PC-9 (cell line): ENCODE measurements around the gene SPEM2. TPM values are rescaled to one million over a fixed set of nuclear protein-coding genes. Genes with fewer than 3 reads are reported as not detected.
"Not testable (repeated sequence)": the region's sequence is repeated elsewhere in the genome, so short reads cannot be mapped to it uniquely, and the experiment has no call there.

Experiments used
- BruUV-seq: library from RNA; stranded (reverse); fragments of 400-500 nt; replicated peaks from 2 replicates; lab custom pipeline; 2021; lab: Mats Ljungman, UMichigan
- CTCF ChIA-PET: fragments of 300-600 bp; sonication (Branson Sonifier 250); formaldehyde crosslinking; loops from one replicate; lab custom pipeline; 2022; ENCODE audit warnings: antibody characterized with exemption; lab: Charles Lee
- POLR2A ChIA-PET: fragments of 300-600 bp; sonication (Branson Sonifier 250); formaldehyde crosslinking; loops from one replicate; lab custom pipeline; 2022; ENCODE audit warnings: antibody characterized with exemption; ENCODE audit not compliant: unreplicated experiment; lab: Charles Lee
- DNase-seq, 2 experiments: peaks; one replicate each; pipeline versions ENCODE4 v3.0.0 to v3.0.0-alpha.2; 2015 to 2022; ENCODE audit warnings: mixed read lengths in 1 of 2
- H2AFZ ChIP-seq: fragments of 200-600 bp; sonication (generic); 2 replicates; pipeline ENCODE4 v1.8.1; 2017; ENCODE audit warnings: antibody characterized with exemption
- H3F3A ChIP-seq: fragments of 200-600 bp; sonication (generic); 2 replicates; pipeline ENCODE4 v1.8.1; 2017; ENCODE audit warnings: antibody characterized with exemption, mild to moderate bottlenecking, low read depth; ENCODE audit not compliant: insufficient read depth
- H3K27ac ChIP-seq: fragments of 200-600 bp; sonication (generic); 2 replicates; pipeline ENCODE4 v1.6.1; 2016; ENCODE audit warnings: mixed run types
- H3K27me3 ChIP-seq: fragments of 200-600 bp; sonication (generic); 2 replicates; pipeline ENCODE4 v1.6.1; 2016; ENCODE audit warnings: low read depth, mixed run types; ENCODE audit not compliant: insufficient read depth
- H3K36me3 ChIP-seq: fragments of 200-600 bp; sonication (generic); 2 replicates; pipeline ENCODE4 v1.6.1; 2016; ENCODE audit warnings: low read depth, mixed run types
- H3K4me1 ChIP-seq: fragments of 200-600 bp; sonication (generic); replicated peaks from 2 replicates; pipeline ENCODE4 v1.6.1; 2016; ENCODE audit warnings: mixed run types; ENCODE audit not compliant: insufficient read depth
- H3K4me2 ChIP-seq: fragments of 200-600 bp; sonication (generic); 2 replicates; pipeline ENCODE4 v1.6.1; 2017; ENCODE audit warnings: mixed run types
- H3K4me3 ChIP-seq: fragments of 200-600 bp; sonication (generic); 2 replicates; pipeline ENCODE4 v1.6.1; 2016; ENCODE audit warnings: mixed run types
- H3K79me2 ChIP-seq: fragments of 200-600 bp; sonication (generic); 2 replicates; pipeline ENCODE4 v1.6.1; 2017; ENCODE audit warnings: low read depth, mixed run types
- H3K9me2 ChIP-seq: fragments of 200-600 bp; sonication (generic); 2 replicates; pipeline ENCODE4 v1.8.1; 2017; ENCODE audit warnings: mild to moderate bottlenecking; ENCODE audit not compliant: insufficient read depth
- H3K9me3 ChIP-seq: fragments of 200-600 bp; sonication (generic); 2 replicates; pipeline ENCODE4 v1.8.1; 2016; ENCODE audit warnings: low read depth; ENCODE audit not compliant: insufficient read depth
- H4K20me1 ChIP-seq: fragments of 200-600 bp; sonication (generic); 2 replicates; pipeline ENCODE4 v1.8.1; 2017; ENCODE audit not compliant: insufficient read depth
- EZH2 ChIP-seq: fragments of 200-600 bp; sonication (generic); IDR thresholded peaks from 2 replicates; pipeline ENCODE4 v1.8.0; 2017; ENCODE audit warnings: antibody characterized with exemption, low read depth
- intact Hi-C: fragments of 100-400 bp; cut with micrococcal nuclease; formaldehyde crosslinking; loops from one replicate; pipeline ENCODE4 v1.10.0; 2022; ENCODE audit not compliant: unreplicated experiment
- total RNA-seq: library from RNA; stranded (reverse); gene quantifications from 2 replicates; pipeline ENCODE4 v1.2.3, GENCODE V29; 2021
- TF ChIP-seq, protein P1 (sequence below): fragments of 200-600 bp; sonication (generic); conservative IDR thresholded peaks from 2 replicates; pipeline ENCODE4 v1.6.1; 2017; ENCODE audit warnings: mixed run types, antibody characterized with exemption, mild to moderate bottlenecking, moderate library complexity

The SPEM2 gene
- total RNA-seq, 1 experiment from 2014 or later, result 0.50 TPM

- no peak overlapping the region for H3K27ac ChIP-seq
- intact Hi-C loops, result no loop called here
- H3K4me1 ChIP-seq, result peaks cover 16% of the 10 kb centered on the region
- no peaks in the 10 kb centered on the region for H3K9me2 ChIP-seq
- no peak overlapping the region for H3K4me3 ChIP-seq
- H3K27me3 ChIP-seq, result no peaks in the 10 kb centered on the region
- H2AFZ ChIP-seq, result no peak overlapping the region
- peaks cover 28% of the 10 kb centered on the region for H3K79me2 ChIP-seq
- no peak overlapping the region for H3K4me2 ChIP-seq
- no peaks in the 10 kb centered on the region for H4K20me1 ChIP-seq
- CTCF ChIA-PET, result no interaction called here
- peaks cover 10% of the 10 kb centered on the region; the same call in 1 of the 2 replicates for H3F3A ChIP-seq
- TF ChIP-seq, protein P1, sequence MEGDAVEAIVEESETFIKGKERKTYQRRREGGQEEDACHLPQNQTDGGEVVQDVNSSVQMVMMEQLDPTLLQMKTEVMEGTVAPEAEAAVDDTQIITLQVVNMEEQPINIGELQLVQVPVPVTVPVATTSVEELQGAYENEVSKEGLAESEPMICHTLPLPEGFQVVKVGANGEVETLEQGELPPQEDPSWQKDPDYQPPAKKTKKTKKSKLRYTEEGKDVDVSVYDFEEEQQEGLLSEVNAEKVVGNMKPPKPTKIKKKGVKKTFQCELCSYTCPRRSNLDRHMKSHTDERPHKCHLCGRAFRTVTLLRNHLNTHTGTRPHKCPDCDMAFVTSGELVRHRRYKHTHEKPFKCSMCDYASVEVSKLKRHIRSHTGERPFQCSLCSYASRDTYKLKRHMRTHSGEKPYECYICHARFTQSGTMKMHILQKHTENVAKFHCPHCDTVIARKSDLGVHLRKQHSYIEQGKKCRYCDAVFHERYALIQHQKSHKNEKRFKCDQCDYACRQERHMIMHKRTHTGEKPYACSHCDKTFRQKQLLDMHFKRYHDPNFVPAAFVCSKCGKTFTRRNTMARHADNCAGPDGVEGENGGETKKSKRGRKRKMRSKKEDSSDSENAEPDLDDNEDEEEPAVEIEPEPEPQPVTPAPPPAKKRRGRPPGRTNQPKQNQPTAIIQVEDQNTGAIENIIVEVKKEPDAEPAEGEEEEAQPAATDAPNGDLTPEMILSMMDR, result no peak
- TF ChIP-seq EZH2, result no peak
- POLR2A ChIA-PET, result no interaction called here
- no peaks in the 10 kb centered on the region for H3K9me3 ChIP-seq
- H3K36me3 ChIP-seq, result no peaks in the 10 kb centered on the region
- DNase-seq, result no peak
- no TSS peak for BruUV-seq
These were observed 46.3 kb downstream of the SPEM2 start for GRCh38 chr17:7471729-7472128.

GRCh38 chr17:7474767-7475166 is 49.4 kb downstream of the SPEM2 start:
- H3K9me2 ChIP-seq, H3K4me3 ChIP-seq, H2AFZ ChIP-seq, H3K36me3 ChIP-seq, CTCF ChIA-PET, H3K9me3 ChIP-seq, H4K20me1 ChIP-seq, BruUV-seq, intact Hi-C loops, H3K27me3 ChIP-seq, H3K4me2 ChIP-seq: not testable (repeated sequence)
- Histone ChIP-seq H3K27ac (peak overlapping the region; percentile 49; the same call in 1 of the 2 replicates), H3F3A (peaks cover 14% of the 10 kb centered on the region; the same call in 1 of the 2 replicates), H3K79me2 (peaks cover 54% of the 10 kb centered on the region), H3K4me1 (peaks cover 32% of the 10 kb centered on the region)
- DNase-seq, result peak; percentile 55 to 74
- POLR2A ChIA-PET, result interaction anchor here (0.6 kb wide), 2 partner anchors 24 to 145 kb away, joined by 3 to 5 read pairs; no protein-coding TSS in a partner anchor

DNA sequence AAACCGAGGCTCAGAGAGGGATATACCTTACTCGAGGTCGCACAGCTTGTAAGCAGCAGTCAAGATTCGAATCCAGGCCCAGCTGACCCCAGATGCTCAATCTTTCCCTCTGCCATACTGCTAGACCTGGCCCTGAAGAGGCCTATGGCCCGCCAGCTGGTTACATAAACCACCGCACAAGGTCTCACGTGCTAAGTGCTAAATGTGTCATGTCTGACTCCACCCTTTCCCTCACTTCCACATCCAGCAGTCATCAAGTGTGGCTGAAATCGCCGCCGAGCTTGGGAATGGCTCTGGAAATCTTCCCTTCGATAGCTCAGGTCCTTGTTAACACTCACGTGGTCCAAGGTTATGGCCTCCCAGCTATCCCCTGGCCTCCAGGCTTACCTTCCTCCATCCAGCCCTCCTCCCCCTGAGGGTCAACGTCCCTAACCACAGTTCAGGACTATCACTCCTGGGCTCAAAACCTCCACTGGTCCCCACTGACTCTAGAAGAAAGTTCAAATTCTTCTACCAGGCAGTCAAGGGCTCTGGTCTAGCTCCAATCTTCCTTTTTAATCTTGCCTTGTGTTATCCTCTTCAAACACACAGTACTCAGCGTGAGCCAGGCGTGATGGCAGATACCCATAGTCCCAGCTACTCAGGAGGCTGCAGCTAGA is 50.5 kb downstream of the SPEM2 start:
- Histone ChIP-seq H3F3A (peaks cover 14% of the 10 kb centered on the region; the same call in 1 of the 2 replicates), H4K20me1 (no peaks in the 10 kb centered on the region), H3K4me1 (peaks cover 37% of the 10 kb centered on the region), H3K4me2 (peak overlapping the region; percentile 21), H3K4me3 (no peak overlapping the region), H3K27ac (peak overlapping the region; percentile 32; the same call in 1 of the 2 replicates), H3K9me2 (no peaks in the 10 kb centered on the region), H2AFZ (no peak overlapping the region), H3K36me3 (no peaks in the 10 kb centered on the region), H3K79me2 (peaks cover 58% of the 10 kb centered on the region), H3K9me3 (no peaks in the 10 kb centered on the region), H3K27me3 (no peaks in the 10 kb centered on the region)
- TF ChIP-seq EZH2, result no peak
- intact Hi-C loops, result loop anchor here (2.0 kb wide), 1 partner anchor 31 kb away; the partner anchor contains the start of gene CHRNB1
- ChIA-PET POLR2A (interaction anchor here (0.6 to 0.7 kb wide), 3 partner anchors 72 to 145 kb away, joined by 3 to 11 read pairs (median 6); no protein-coding TSS in a partner anchor), CTCF (interaction anchor here (1.0 kb wide), 1 partner anchor 21 kb away, joined by 4 read pairs; no protein-coding TSS in a partner anchor)
- DNase-seq, result no peak
- no TSS peak for BruUV-seq

DNA sequence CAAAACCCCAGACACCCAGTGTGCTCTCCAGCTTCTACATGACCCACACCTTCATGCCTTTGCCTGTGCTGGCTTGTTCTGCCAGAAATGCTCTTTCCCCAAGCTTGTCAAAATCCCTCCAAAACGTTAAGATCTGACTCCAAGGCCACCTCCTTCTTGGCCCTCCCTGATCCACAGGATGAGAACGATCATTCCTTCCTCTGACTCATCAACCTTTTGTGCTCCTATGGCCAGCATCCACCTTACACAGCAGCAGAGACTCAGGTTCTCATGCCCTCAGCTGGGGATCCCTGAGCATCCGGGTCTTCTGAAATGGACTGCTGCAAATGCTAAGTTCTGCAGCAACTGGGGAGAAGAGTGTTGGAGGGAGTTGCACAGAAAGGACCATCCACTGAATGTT is 51.1 kb downstream of the SPEM2 start:
- TF ChIP-seq, protein P1, result no peak
- TF ChIP-seq EZH2, result no peak
- peaks cover 37% of the 10 kb centered on the region for H3K4me1 ChIP-seq
- TSS peak; percentile 3 for BruUV-seq
- CTCF ChIA-PET, result interaction anchor here (1.0 kb wide), 1 partner anchor 22 kb away, joined by 4 read pairs; no protein-coding TSS in a partner anchor
- no peaks in the 10 kb centered on the region for H3K36me3 ChIP-seq
- POLR2A ChIA-PET, result interaction anchor here (0.6 kb wide), 2 partner anchors 99 to 145 kb away, joined by 6 to 11 read pairs; no protein-coding TSS in a partner anchor
- H3K27ac ChIP-seq, result peak overlapping the region; percentile 32; the same call in 1 of the 2 replicates
- no peak overlapping the region for H3K4me3 ChIP-seq
- H4K20me1 ChIP-seq, result no peaks in the 10 kb centered on the region
- peaks cover 58% of the 10 kb centered on the region for H3K79me2 ChIP-seq
- peak overlapping the region; percentile 21 for H3K4me2 ChIP-seq
- no peaks in the 10 kb centered on the region for H3K9me3 ChIP-seq
- H3K9me2 ChIP-seq, result no peaks in the 10 kb centered on the region
- H3K27me3 ChIP-seq, result no peaks in the 10 kb centered on the region
- peak; percentile 56 to 58 for DNase-seq
- intact Hi-C loops, result loop anchor here (2.0 kb wide), 1 partner anchor 32 kb away; the partner anchor contains the start of gene CHRNB1
- H3F3A ChIP-seq, result peaks cover 14% of the 10 kb centered on the region; the same call in 1 of the 2 replicates
- no peak overlapping the region for H2AFZ ChIP-seq
